ENCODE measurements around the gene ATG5.
A peak's percentile ranks its signal among the peaks of the same experiment; 100 is the strongest.

Gene ATG5

DNA sequence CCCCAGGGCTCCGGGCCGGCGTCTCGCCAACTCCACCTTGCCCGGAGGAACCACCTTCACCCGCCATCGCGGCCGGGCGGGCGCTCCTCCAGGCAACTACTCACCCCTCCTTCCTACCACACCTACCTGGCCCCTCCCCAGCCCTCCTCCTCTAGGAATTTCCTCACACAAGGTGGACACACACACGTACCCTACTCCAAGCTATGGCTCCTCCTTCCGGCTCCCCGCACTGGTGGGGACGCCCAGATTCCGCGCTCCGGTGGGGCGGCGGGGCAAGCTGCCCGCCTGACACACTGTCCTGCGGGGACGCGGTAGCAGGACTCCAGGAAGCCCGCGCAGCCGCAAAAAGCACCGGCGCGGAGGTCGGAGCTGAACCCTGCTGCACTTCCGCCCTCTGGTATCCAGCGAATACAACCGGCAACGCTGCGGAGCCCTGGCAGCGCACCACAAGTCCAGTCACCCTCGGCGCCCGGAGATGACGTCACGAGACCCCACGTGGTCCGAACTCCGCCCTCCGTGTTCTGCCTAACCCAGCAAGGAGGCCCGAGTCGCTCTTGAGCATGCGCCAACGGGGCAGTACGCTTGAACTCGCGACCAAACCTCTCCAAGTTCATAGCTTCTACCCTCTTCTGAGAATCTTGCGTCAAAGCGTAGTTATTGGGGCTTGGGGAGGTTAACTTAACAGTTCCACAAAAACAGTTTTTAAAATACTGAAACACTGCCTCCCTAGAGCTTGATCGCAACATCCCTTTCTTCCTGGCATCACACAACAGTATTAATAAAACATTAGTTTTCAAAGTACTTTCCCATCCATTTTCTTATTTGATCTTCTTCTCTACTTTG is at the start of gene ATG5:
Gene ATG5, minus strand, starts transcription at position 425 of the 843 bp plus-strand sequence. CDS start 9,552 bp downstream, outside the sequence.
- peak; percentile 100 for DNase-seq (ENCODE audit: low spot score)

DNA sequence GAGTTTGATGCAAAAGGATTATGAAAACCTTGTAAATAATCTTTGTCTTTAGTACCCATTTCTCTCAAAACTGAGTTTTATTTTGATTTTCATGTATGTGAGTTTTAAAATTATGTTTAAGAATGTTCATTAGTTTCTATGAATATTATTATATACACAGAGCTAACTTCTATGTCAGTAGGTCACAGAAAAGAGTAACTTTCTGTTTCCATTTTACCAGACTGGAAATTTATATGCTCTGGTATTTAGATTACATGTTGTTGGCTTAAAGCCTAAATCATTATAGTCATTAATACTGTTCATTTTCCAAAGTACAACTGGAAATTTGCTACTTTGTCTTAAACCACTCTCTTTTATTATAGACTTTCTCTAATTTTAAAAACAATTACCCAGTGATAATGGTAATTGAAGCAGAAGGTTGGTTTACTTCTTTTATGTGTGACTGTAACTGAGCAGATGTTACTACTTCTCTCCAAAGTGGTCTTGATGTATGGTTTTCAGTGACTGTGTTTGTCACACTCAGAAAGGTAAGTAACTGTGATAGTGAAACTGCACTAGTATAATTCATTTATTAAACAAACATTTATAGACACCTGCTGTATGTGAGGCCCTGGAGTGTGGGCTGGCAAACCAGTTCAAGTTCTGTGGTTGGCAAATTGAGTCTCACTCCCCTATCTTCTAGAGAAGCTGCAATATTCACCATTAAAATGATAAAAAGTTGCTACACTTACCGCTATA is 48.1 kb upstream of the ATG5 start:
- DNase-seq (ENCODE audit: low spot score) = no peak

GRCh38 chr6:106372838-106373501 is 47.4 kb upstream of the ATG5 start:
- no peak for DNase-seq (ENCODE audit: low spot score)

DNA sequence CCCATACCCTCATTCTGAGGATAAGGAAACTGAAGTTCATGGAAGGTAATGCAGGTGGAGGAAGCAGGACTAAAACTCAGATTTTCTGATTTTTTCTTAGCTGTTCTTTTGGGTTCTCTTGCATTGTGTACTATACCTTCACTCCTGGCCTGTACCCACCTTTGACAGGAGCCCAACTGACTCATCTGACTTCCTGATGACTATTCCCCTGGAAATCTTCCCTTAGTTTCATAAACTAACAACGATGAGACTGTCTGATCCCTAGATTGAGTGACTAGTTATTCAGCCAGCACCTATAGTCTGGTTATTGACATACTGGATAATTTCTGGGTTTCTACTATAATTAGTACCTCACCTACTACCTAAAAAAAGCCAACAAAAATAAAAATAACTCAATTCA is 45.1 kb upstream of the ATG5 start:
- DNase-seq (ENCODE audit: low spot score) = no peak

DNA sequence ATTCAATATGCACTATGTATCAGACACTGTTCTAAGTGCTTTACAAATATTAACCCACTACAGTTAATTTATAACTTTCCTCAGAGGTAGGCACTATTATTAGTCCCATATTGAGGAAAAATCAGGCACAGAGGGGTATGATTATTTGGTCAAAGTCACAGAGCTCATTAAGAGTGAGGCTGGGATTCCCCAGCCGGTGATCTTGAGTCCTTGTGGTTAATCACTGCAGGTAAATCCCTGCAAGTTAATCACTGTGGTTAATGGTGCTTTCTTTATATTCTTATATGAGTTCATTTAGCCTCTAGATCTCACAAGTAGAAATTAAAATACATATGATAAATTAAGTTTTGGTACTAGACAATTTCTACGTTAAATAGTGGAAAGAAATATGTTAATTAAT is 44.2 kb upstream of the ATG5 start:
- no peak for DNase-seq (ENCODE audit: low spot score)

GRCh38 chr6:106363401-106364138 is 38.0 kb upstream of the ATG5 start:
- peak; percentile 29 for DNase-seq (ENCODE audit: low spot score)

- DNase-seq (ENCODE audit: low spot score) = peak; percentile 18
Observed at GRCh38 chr6:106360989-106361430, 35.5 kb upstream of the ATG5 start.

- peak; percentile 84 for DNase-seq (ENCODE audit: low spot score)
Observed at GRCh38 chr6:106360410-106360988, 34.9 kb upstream of the ATG5 start, which contains the start of gene CRYBG1. CRYBG1 (plus strand) TSS chr6:106360717; CDS start chr6:106360909, 192 bp downstream.

GRCh38 chr6:106359959-106360409 is 34.4 kb upstream of the ATG5 start:
- no peak for DNase-seq (ENCODE audit: low spot score)

- DNase-seq (ENCODE audit: low spot score) = no peak
Observed at GRCh38 chr6:106356378-106356777, 30.8 kb upstream of the ATG5 start.

DNA sequence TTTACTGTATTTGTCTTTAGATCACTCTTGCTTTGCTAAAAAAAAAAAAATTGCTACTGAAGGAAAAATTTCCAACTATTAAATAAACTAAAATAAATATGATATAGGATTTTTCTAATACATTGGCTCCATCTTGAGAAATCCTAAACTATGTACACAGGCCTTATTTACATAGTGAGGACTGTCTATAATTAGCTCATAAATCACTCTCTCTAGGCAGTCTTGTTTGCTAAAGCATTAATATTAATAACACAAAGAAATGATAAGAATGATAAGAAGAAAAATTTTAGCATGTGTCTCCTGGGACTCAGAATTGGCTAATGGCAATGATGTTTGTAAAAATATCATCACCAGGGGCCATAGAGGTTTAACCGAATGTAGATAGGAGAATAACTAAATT is 21.7 kb upstream of the ATG5 start:
- no peak for DNase-seq (ENCODE audit: low spot score)

DNA sequence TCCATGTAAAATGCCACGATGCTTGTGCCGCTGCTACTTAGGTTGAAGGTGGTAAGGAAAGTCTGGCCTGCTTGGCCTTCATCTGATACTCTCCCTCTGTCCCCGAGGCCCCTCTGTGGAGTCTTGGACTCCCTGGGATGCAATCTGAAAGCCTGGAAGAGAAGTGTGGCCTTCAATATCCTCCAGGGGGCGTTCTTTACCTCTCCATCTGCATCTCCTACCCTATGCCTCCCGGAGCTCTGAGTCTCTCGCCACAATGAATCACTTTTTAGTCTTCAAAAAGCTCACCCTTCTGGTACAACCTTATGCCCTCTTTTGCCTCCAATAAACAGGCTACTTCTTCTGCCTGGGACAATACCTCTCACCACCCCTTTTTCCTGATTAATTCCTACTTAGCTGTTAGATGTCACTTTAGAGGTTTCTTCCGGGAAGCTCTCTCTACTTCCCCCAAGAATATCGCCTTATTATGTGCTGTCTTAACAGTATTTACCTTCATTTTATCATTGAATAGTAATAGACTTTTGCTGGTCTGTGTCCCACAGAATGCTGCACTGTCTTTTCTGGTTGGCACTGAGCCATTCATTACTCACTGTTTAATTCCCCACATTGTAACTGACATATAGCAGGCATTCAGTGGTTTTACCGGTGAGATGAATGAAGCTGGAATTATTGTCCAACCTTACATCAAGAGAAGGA is 13.9 kb upstream of the ATG5 start:
- peak; percentile 91 for DNase-seq (ENCODE audit: low spot score)

DNA sequence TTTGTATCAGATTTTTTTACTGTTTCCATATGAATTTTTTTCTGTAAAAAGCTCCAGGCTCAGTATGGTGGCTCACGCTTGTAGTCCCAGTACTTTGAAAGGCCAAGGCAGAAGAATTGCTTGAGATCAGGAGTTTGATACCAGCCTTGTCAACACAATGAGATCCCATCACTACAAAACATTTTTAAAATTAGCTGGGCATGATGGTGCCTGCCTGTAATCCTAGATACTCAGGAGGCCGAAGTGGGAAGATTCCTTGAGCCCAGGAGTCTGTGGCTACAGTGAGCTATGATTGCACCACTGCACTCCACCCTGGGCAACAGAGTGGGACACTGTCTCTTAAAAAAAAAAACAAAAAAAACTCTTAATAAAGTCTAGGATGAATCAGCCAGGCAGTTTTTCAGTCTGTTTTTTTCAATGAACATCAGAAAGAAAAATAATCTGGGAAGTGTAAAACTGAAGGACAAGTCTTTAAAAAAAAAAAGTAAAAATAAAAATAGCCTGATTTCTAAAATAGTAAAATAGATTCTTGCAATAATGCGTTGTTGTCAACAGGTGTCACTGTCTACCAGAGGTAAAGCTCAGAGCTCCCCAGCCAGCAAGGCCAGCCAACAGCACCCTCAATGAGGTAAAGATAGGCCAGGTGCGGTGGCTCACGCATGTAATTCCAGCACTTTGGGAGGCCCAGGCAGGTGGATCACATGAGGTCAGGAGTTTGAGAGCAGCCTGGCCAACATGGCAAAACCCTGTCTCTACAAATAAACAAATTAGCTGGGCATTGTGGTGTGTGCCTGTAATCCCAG is 9.3 kb upstream of the ATG5 start:
- peak; percentile 62 for DNase-seq (ENCODE audit: low spot score)

DNA sequence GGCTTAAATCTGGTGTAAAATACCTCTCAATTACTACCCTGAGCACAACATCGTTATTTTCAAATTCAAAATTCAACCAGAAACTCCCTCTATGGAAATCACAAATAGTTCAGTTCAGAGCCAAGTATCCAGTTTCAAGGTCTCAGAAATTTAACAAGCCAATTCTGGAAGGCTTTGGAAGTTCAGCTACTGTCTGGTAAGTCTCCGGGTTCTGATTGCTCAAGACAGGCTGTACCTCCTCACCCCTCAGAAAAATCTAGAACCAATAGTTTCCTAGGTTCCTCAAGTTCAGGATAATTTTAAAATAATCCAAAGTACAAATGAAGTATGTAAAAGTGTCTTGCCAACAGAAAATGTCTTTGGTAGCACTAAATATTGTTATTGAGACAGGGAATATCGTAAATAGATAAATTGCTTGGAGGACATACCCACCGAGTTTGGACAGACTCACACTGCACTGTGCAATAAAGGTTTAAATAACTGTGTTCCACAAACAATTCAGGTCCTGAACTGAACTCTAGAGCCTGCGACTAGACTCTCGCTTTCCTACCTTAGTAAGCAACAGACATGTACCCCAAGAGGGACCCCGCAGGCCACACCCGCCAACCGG is 729 bp downstream of the ATG5 start:
- peak; percentile 16 for DNase-seq (ENCODE audit: low spot score)

DNA sequence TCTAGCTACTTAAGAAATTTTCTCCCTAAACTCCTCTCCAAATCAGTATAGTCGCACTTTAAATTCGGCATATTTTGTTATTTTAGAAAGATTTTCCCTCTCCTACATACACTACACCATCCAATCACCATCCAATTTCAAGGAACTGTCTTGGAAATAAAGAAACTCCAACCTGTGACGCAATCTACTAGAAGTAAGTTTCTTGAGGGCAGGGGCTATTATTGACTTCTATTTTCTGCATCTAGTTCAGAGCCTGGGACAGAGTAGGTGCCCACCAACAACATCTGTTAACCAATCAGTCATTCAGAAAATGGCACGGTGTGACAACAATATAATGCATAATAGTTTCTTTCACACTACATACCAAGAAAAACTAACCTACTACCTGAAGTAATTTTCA is 3.6 kb downstream of the ATG5 start:
- DNase-seq (ENCODE audit: low spot score) = no peak

DNA sequence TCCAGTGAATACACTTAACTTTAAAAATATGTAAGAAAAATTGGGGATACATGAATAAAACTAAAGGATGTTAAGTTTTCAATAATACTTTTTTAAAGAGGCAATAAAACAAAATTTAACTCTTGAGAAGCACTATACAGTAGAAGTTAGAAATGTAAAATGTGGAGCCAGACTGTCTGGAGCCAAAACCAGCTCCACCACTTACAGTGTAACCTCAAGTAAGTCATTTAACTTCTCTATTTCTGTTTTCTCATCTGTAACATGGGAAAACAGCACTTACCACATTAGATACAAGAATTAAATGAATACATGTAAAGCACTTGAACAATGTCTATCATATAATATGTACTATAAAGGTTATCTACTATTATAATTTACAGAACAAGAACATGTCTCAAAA is 6.7 kb downstream of the ATG5 start:
- DNase-seq (ENCODE audit: low spot score) = no peak

GRCh38 chr6:106318061-106318460 is 7.5 kb downstream of the ATG5 start:
- DNase-seq (ENCODE audit: low spot score) = no peak

- no peak for DNase-seq (ENCODE audit: low spot score)
Observed at GRCh38 chr6:106316375-106316766, 9.2 kb downstream of the ATG5 start.

GRCh38 chr6:106315765-106316374 is 9.7 kb downstream of the ATG5 start:
- no peak for DNase-seq (ENCODE audit: low spot score)
